ENCODE measurements around the gene EYS.

EYS gene

GRCh38 chr6:65161661-65162060 is 545.4 kb downstream of the EYS start:
- DNase-seq (ENCODE audit: low spot score), result no peak
- Histone ChIP-seq H3K27ac (no peak overlapping the region), H3K4me3 (no peak overlapping the region)
- no peak for TF ChIP-seq CTCF (IDR thresholded peaks at IDR 0.05)

- Histone ChIP-seq H3K27ac (no peak overlapping the region), H3K4me3 (no peak overlapping the region)
- no peak for DNase-seq (ENCODE audit: low spot score)
- no peak for TF ChIP-seq CTCF (IDR thresholded peaks at IDR 0.05)
Observed at GRCh38 chr6:65157025-65157424, 550.0 kb downstream of the EYS start.

GRCh38 chr6:65155083-65155482 is 551.9 kb downstream of the EYS start:
- Histone ChIP-seq H3K27ac (no peak overlapping the region), H3K4me3 (no peak overlapping the region)
- no peak for TF ChIP-seq CTCF (IDR thresholded peaks at IDR 0.05)
- no peak for DNase-seq (ENCODE audit: low spot score)

GRCh38 chr6:65149841-65150240 is 557.2 kb downstream of the EYS start:
- no peak overlapping the region for H3K27ac ChIP-seq
- DNase-seq (ENCODE audit: low spot score), result no peak
- no peak for TF ChIP-seq CTCF (IDR thresholded peaks at IDR 0.05)
- no peak overlapping the region for H3K4me3 ChIP-seq

- DNase-seq (ENCODE audit: low spot score), result no peak
- no peak overlapping the region for H3K27ac ChIP-seq
- TF ChIP-seq CTCF (IDR thresholded peaks at IDR 0.05), result no peak
- no peak overlapping the region for H3K4me3 ChIP-seq
Observed at GRCh38 chr6:65148839-65149238, 558.2 kb downstream of the EYS start.

- no peak for TF ChIP-seq CTCF (IDR thresholded peaks at IDR 0.05)
- Histone ChIP-seq H3K27ac (no peak overlapping the region), H3K4me3 (no peak overlapping the region)
- no peak for DNase-seq (ENCODE audit: low spot score)
Observed at GRCh38 chr6:65135567-65135966, 571.5 kb downstream of the EYS start.

- DNase-seq (ENCODE audit: low spot score), result no peak
- Histone ChIP-seq H3K27ac (no peak overlapping the region), H3K4me3 (no peak overlapping the region)
- TF ChIP-seq CTCF (IDR thresholded peaks at IDR 0.05), result no peak
Observed at GRCh38 chr6:65126667-65127066, 580.4 kb downstream of the EYS start.
